DND-41 (cell line): ENCODE results near the gene RNF144B.

Experiments
- EZH2 ChIP-seq: IDR thresholded peaks from 3 replicates; pipeline ENCODE4 v1.6.1; 2012; ENCODE audit warnings: borderline replicate concordance, low read depth, mild to moderate bottlenecking, moderate library complexity, low read length, inconsistent platforms; ENCODE audit not compliant: severe bottlenecking
- TF ChIP-seq, protein P1 (sequence below): IDR thresholded peaks from 2 replicates; pipeline ENCODE4 v1.5.1; 2012; ENCODE audit warnings: borderline replicate concordance, low read length, moderate library complexity, mild to moderate bottlenecking; ENCODE audit not compliant: poor library complexity, severe bottlenecking; ENCODE audit errors: extremely low read depth

DNA sequence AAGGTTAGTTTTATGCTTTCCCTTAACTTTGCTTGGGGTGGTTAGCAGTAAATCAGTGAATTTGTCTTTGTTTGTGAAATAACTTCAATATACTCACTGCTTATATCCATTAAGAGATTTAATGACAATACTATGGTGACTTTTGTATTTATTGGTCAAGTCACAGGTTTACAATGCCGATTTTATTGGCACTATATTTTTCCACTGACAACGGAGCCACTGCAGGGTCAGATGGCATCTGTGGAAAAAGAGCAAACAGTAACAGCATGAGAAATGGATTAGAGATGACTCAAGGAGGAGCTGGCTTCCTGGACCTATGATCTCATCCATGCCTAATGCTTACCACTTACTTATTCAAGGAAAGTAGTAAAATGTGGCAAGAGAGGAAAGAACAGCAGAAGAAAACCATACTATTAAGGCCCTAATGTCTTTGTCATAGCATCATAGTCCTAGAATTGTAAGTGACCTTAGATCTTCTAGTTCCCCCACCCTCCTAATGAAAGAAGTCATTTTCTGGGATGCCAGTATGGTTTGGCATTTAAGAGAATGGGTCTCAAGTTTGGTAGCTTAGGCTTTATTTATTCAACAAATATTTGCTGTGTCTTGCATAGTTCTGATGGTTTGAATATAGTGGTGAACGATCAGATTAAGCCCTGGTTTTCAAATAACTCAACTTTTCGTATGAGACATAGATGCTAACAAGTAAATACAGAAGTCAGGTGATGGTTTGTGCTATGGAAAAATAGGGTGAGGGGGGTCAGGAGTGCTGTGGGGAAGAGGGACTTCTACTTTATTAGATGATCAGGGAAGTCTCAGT is 18.5 kb downstream of the RNF144B start:
- TF ChIP-seq, protein P1, sequence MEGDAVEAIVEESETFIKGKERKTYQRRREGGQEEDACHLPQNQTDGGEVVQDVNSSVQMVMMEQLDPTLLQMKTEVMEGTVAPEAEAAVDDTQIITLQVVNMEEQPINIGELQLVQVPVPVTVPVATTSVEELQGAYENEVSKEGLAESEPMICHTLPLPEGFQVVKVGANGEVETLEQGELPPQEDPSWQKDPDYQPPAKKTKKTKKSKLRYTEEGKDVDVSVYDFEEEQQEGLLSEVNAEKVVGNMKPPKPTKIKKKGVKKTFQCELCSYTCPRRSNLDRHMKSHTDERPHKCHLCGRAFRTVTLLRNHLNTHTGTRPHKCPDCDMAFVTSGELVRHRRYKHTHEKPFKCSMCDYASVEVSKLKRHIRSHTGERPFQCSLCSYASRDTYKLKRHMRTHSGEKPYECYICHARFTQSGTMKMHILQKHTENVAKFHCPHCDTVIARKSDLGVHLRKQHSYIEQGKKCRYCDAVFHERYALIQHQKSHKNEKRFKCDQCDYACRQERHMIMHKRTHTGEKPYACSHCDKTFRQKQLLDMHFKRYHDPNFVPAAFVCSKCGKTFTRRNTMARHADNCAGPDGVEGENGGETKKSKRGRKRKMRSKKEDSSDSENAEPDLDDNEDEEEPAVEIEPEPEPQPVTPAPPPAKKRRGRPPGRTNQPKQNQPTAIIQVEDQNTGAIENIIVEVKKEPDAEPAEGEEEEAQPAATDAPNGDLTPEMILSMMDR: no peak
- no peak for TF ChIP-seq EZH2
